ENCODE data around the gene ENG. TPM values are rescaled to one million over a fixed set of nuclear protein-coding genes. Genes with fewer than 3 reads are reported as not detected.
A peak's percentile ranks its signal among the peaks of the same experiment; 100 is the strongest.

The ENG gene
- total RNA-seq, 1 experiment from 2014 or later = 0.18 TPM

DNA sequence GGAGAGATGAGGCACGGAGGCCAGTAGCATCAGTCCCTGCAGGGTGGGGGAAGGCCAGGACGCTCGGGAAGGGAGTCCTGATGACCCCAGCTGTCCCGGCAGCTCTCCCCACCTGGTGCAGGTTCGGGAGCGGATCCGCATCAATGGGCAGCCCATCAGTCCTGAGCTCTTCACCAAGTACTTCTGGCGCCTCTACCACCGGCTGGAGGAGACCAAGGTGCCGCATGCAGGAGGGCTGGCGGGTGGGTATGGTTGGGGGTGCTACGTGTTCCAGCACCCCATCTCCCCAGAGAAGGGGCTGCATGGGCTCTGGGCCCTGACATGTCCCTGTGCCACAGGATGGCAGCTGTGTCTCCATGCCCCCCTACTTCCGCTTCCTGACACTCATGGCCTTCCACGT, 47.6 kb downstream of the ENG start:
- Mint-ChIP-seq H3K27ac (ENCODE audit: unreplicated experiment) (no peak overlapping the region), H3K27me3 (ENCODE audit: insufficient read depth, unreplicated experiment) (no peaks in the 10 kb centered on the region), H3K4me1 (ENCODE audit: low read depth, unreplicated experiment) (no peaks in the 10 kb centered on the region), H3K36me3 (ENCODE audit: insufficient read depth, unreplicated experiment) (peaks cover 21% of the 10 kb centered on the region), H3K9me3 (ENCODE audit: unreplicated experiment) (no peaks in the 10 kb centered on the region), H3K4me3 (ENCODE audit: unreplicated experiment) (no peak overlapping the region)
- ChIA-PET CTCF (interaction anchor here (0.6 kb wide), 1 partner anchor 241 kb away, joined by 3 read pairs; no protein-coding TSS in a partner anchor), POLR2A (no interaction called here)
- TF ChIP-seq, protein P1, sequence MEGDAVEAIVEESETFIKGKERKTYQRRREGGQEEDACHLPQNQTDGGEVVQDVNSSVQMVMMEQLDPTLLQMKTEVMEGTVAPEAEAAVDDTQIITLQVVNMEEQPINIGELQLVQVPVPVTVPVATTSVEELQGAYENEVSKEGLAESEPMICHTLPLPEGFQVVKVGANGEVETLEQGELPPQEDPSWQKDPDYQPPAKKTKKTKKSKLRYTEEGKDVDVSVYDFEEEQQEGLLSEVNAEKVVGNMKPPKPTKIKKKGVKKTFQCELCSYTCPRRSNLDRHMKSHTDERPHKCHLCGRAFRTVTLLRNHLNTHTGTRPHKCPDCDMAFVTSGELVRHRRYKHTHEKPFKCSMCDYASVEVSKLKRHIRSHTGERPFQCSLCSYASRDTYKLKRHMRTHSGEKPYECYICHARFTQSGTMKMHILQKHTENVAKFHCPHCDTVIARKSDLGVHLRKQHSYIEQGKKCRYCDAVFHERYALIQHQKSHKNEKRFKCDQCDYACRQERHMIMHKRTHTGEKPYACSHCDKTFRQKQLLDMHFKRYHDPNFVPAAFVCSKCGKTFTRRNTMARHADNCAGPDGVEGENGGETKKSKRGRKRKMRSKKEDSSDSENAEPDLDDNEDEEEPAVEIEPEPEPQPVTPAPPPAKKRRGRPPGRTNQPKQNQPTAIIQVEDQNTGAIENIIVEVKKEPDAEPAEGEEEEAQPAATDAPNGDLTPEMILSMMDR (IDR thresholded peaks at IDR 0.05; ENCODE audit: insufficient read depth in 1 of 2, low read depth in 1 of 2, low read length in 1 of 2, severe bottlenecking in 1 of 2, unreplicated experiment in 1 of 2) = no peak
- no peaks in the 10 kb centered on the region for H3K9me3 ChIP-seq
- H3K27me3 ChIP-seq (replicated peaks; ENCODE audit: control insufficient read depth, insufficient read depth, low read length) = no peaks in the 10 kb centered on the region
- no peak overlapping the region for H3K4me3 ChIP-seq (ENCODE audit: low read depth, low read length)
- intact Hi-C loops (cut with micrococcal nuclease; ENCODE audit: unreplicated experiment) = no loop called here
- no TSS peak for BruUV-seq (replicated peaks)
- H3K36me3 ChIP-seq (ENCODE audit: control insufficient read depth, insufficient read depth, low read length) = peaks cover 5% of the 10 kb centered on the region
- DNase-seq = no peak
- peaks cover 8% of the 10 kb centered on the region; the same call in 1 of the 2 replicates for H3K4me1 ChIP-seq

DNA sequence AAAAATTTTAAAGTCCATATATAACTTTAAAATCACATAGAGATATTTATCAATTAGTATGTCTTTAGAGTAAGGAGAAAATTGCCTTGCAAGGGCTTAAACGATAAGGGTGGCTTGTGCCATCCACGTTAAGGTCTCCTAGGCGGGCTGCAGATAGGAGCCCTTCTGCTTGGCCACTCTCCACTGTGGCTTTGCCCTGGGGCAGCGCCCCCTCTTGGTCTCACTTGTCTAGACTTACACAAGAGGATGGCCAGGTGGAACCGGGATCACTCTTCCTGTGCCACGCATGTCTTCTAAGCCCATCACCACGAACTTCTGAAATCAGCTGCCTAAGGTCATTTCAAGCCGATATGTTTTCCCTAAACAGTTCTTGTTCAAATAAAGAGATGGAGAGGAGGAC, 48.8 kb downstream of the ENG start:
- H3K4me3 Mint-ChIP-seq (ENCODE audit: unreplicated experiment) = no peak overlapping the region
- H3K36me3 Mint-ChIP-seq (ENCODE audit: insufficient read depth, unreplicated experiment) = peaks cover 14% of the 10 kb centered on the region

DNA sequence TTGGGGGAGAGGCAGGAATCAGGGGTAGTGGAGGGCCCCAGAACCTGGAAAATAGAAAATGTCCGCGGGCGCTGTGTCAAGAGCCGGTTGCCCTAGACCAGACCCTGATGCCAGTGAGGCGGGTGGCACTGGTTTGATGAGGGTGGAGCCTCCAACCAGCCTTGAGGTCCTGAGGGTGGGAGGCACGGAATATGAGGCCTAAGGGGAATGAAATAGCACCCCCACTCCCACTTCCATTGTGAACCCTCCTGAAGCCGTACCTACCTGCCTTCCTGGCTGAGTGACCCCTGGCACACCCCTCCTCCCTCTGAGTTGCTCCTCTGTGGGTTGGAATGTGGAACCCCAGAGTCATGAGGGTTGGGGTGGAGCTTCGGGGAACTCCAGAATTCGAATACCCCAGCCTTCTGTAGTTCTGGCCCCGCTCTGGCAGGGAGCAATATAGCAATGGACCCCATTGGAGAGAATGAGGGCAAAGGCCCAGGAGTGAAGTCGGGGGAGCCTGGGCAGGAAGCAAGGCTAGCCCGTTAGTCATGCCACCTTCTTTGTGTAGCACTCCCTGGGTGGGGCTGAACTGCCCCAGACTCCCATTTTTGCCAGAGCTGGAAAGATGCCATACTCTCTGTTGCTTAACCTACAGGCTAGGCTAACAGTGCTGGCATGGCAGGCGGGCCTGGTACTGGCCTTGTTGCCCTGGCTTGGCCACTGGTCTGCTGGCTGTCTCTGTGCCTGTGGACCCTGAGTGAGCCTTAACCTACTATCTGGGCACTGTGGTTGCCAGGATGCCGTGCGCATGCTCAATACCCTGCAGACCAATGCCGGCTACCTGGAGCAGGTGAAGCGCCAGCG, 50.7 kb downstream of the ENG start:
- Mint-ChIP-seq H3K9me3 (ENCODE audit: unreplicated experiment) (no peaks in the 10 kb centered on the region), H3K4me1 (ENCODE audit: low read depth, unreplicated experiment) (peaks cover 8% of the 10 kb centered on the region), H3K27me3 (ENCODE audit: insufficient read depth, unreplicated experiment) (no peaks in the 10 kb centered on the region), H3K36me3 (ENCODE audit: insufficient read depth, unreplicated experiment) (peaks cover 12% of the 10 kb centered on the region), H3K4me3 (ENCODE audit: unreplicated experiment) (peak overlapping the region; percentile 86), H3K27ac (ENCODE audit: unreplicated experiment) (peak overlapping the region; percentile 77)
- H3K36me3 ChIP-seq (ENCODE audit: control insufficient read depth, insufficient read depth, low read length) = no peaks in the 10 kb centered on the region
- H3K4me1 ChIP-seq = peaks cover 16% of the 10 kb centered on the region
- no peaks in the 10 kb centered on the region for H3K27me3 ChIP-seq (replicated peaks; ENCODE audit: control insufficient read depth, insufficient read depth, low read length)
- CTCF ChIA-PET = interaction anchor here (2.0 kb wide), 2 partner anchors 66 to 69 kb away, joined by 12 to 14 read pairs; partner anchors contain the start of gene TOR2A
- POLR2A ChIA-PET = interaction anchor here (0.5 to 1.6 kb wide), 4 partner anchors 11 to 134 kb away, joined by 3 to 8 read pairs (median 4); partner anchors contain the start of genes CDK9 and ST6GALNAC4
- H3K9me3 ChIP-seq = no peaks in the 10 kb centered on the region
- TF ChIP-seq, protein P1 (IDR thresholded peaks at IDR 0.05; ENCODE audit: insufficient read depth in 1 of 2, low read depth in 1 of 2, low read length in 1 of 2, severe bottlenecking in 1 of 2, unreplicated experiment in 1 of 2) = no peak
- TSS peak; percentile 45 for BruUV-seq (replicated peaks)
- no peak for DNase-seq
- H3K4me3 ChIP-seq (ENCODE audit: low read depth, low read length) = peak overlapping the region; percentile 86
- intact Hi-C loops (cut with micrococcal nuclease; ENCODE audit: unreplicated experiment) = loop anchor here (2.0 kb wide), 2 partner anchors 67 to 113 kb away; partner anchors contain the start of gene ST6GALNAC4

More for the DNA sequence above, 48.8 kb downstream of the ENG start:
- Histone ChIP-seq H3K4me3 (ENCODE audit: low read depth, low read length) (no peak overlapping the region), H3K9me3 (no peaks in the 10 kb centered on the region), H3K4me1 (peaks cover 9% of the 10 kb centered on the region; the same call in 1 of the 2 replicates), H3K27me3 (replicated peaks; ENCODE audit: control insufficient read depth, insufficient read depth, low read length) (no peaks in the 10 kb centered on the region), H3K36me3 (ENCODE audit: control insufficient read depth, insufficient read depth, low read length) (peaks cover 5% of the 10 kb centered on the region)
- no peaks in the 10 kb centered on the region for H3K27me3 Mint-ChIP-seq (ENCODE audit: insufficient read depth, unreplicated experiment)
- H3K9me3 Mint-ChIP-seq (ENCODE audit: unreplicated experiment) = no peaks in the 10 kb centered on the region
- H3K4me1 Mint-ChIP-seq (ENCODE audit: low read depth, unreplicated experiment) = peaks cover 7% of the 10 kb centered on the region
- TF ChIP-seq, protein P1 (IDR thresholded peaks at IDR 0.05; ENCODE audit: insufficient read depth in 1 of 2, low read depth in 1 of 2, low read length in 1 of 2, severe bottlenecking in 1 of 2, unreplicated experiment in 1 of 2) = peak; percentile 32 to 35
- intact Hi-C loops (cut with micrococcal nuclease; ENCODE audit: unreplicated experiment) = no loop called here
- no peak overlapping the region for H3K27ac Mint-ChIP-seq (ENCODE audit: unreplicated experiment)
- ChIA-PET CTCF (no interaction called here), POLR2A (no interaction called here)
- peak in 1 of 2 experiments; percentile 61 for DNase-seq
- BruUV-seq (replicated peaks) = no TSS peak

All from Caco-2 (cell line).